K562 (cell line): ENCODE results near the gene USP2. TPM values are rescaled to one million over a fixed set of nuclear protein-coding genes. Genes with fewer than 3 reads are reported as not detected.

Experiments used
- CEBPG ChIP-seq, 3 experiments: fragments of 200-800 bp in 1 of 3; sonication (Bioruptor generic) in 1 of 3; sonication (generic) in 1 of 3; formaldehyde crosslinking in 1 of 3; IDR thresholded peaks in 2 of 3; conservative IDR thresholded peaks in 1 of 3; 2 replicates each; pipeline versions ENCODE4 v1.6.1 to v1.8.0; 2016 to 2022; ENCODE audit warnings: missing compliant biosample characterization in 2 of 3, missing genetic modification characterization in 2 of 3, mild to moderate bottlenecking in 1 of 3, missing genetic modification reagents in 1 of 3
- CTCF ChIP-seq, 3 experiments: IDR thresholded peaks in 2 of 3; conservative IDR thresholded peaks in 1 of 3; 2 replicates each; pipeline ENCODE4 v1.5.1; 2011 to 2012; ENCODE audit warnings: low read length in 3 of 3, mild to moderate bottlenecking in 3 of 3, control low read depth in 2 of 3, improper control_type of control experiment in 1 of 3, inconsistent platforms in 1 of 3, low read depth in 1 of 3, mixed read lengths in 1 of 3, moderate library complexity in 1 of 3; ENCODE audit not compliant: insufficient read depth in 2 of 3
- EHMT2 ChIP-seq: fragments of 450-650 bp; IDR thresholded peaks from 2 replicates; pipeline ENCODE4 v1.6.1; 2018; ENCODE audit warnings: antibody characterized with exemption
- FOXJ2 ChIP-seq: fragments of 200-800 bp; sonication (Bioruptor generic); IDR thresholded peaks from 2 replicates; pipeline ENCODE4 v1.6.1; 2016; ENCODE audit warnings: missing genetic modification characterization, missing compliant biosample characterization
- MXD1 ChIP-seq: fragments of 250-450 bp; sonication (Bioruptor Pico); IDR thresholded peaks from 2 replicates; pipeline ENCODE4 v1.8.0; 2021; ENCODE audit warnings: borderline replicate concordance, mild to moderate bottlenecking, moderate library complexity; ENCODE audit not compliant: poor library complexity, severe bottlenecking
- OTX1 ChIP-seq: fragments of 450-650 bp; formaldehyde crosslinking; IDR thresholded peaks from 2 replicates; pipeline ENCODE4 v1.4.0; 2022; ENCODE audit warnings: mild to moderate bottlenecking
- TCF3 ChIP-seq: sonication (generic); formaldehyde crosslinking; IDR thresholded peaks from 2 replicates; pipeline ENCODE4 v1.4.0; 2020; ENCODE audit warnings: mild to moderate bottlenecking, missing genetic modification reagents
- ZBTB11 ChIP-seq, 3 experiments: fragments of 200-800 bp in 1 of 3; fragments of 250-450 bp in 1 of 3; fragments of 450-650 bp in 1 of 3; sonication (Bioruptor Pico) in 1 of 3; sonication (Bioruptor generic) in 1 of 3; formaldehyde crosslinking in 1 of 3; IDR thresholded peaks; 2 replicates each; pipeline versions ENCODE4 v1.6.1 to v1.8.0; 2016 to 2022; ENCODE audit warnings: mild to moderate bottlenecking in 2 of 3, missing genetic modification characterization in 2 of 3, missing compliant biosample characterization in 1 of 3, moderate library complexity in 1 of 3
- ZBTB12 ChIP-seq: fragments of 250-450 bp; sonication (Bioruptor Pico); IDR thresholded peaks from 2 replicates; pipeline ENCODE4 v1.4.0; 2020
- ZBTB9 ChIP-seq: fragments of 450-650 bp; formaldehyde crosslinking; IDR thresholded peaks from 2 replicates; pipeline ENCODE4 v1.4.0; 2020; ENCODE audit warnings: mild to moderate bottlenecking, moderate library complexity
- ZNF41 ChIP-seq: fragments of 250-450 bp; sonication (Bioruptor Pico); conservative IDR thresholded peaks from 2 replicates; pipeline ENCODE4 v1.4.0; 2020; ENCODE audit warnings: mild to moderate bottlenecking
- ZNF512 ChIP-seq: IDR thresholded peaks from 2 replicates; pipeline ENCODE4 v1.6.1; 2016; ENCODE audit warnings: missing genetic modification characterization, missing compliant biosample characterization
- ZNF696 ChIP-seq: fragments of 250-450 bp; sonication (Bioruptor Pico); conservative IDR thresholded peaks from 2 replicates; pipeline ENCODE4 v1.4.0; 2020; ENCODE audit warnings: mild to moderate bottlenecking, moderate library complexity
- polyA plus RNA-seq, 8 experiments: library from polyadenylated mRNA; depleted of rRNA in 4 of 8; stranded (reverse) in 5 of 8; unstranded in 3 of 8; fragments of >200 nt; fragmentation: Nextera tagmentation in 2 of 8; fragmentation: Illumina TruSeq in 1 of 8; extraction: Ambion mirVana in 2 of 8; extraction: Trizol in 1 of 8; gene quantifications; 2 replicates each; pipeline versions ENCODE4 v1.2.1 to v1.2.3, GENCODE V29; 2011 to 2014; ENCODE audit warnings: inconsistent platforms in 1 of 8, missing spikeins in 1 of 8
- total RNA-seq, 7 experiments: library from RNA; depleted of rRNA in 6 of 7; stranded (reverse); fragments of >200 nt in 6 of 7; fragmentation: Illumina TruSeq in 2 of 7; extraction: Trizol in 2 of 7; gene quantifications; 2 replicates each; pipeline versions ENCODE4 v1.2.1 to v1.2.3, GENCODE V29; 2011 to 2021; ENCODE audit warnings: low replicate concordance in 1 of 7

USP2 gene
- total and polyA plus RNA-seq, 9 of the 15 experiments (the other 6 are each of a cell fraction or from before 2014, with no cell fraction given) = 2.8 to 16.9 (median 3.9) TPM

GRCh38 chr11:119361056-119361787 is 20.3 kb downstream of the USP2 start (continued):
- TF ChIP-seq ZBTB12 (CRISPR knock-in tag) (no peak), MXD1 (CRISPR knock-in tag) (no peak), OTX1 (no peak), EHMT2 (no peak), ZBTB9 (CRISPR knock-in tag) (no peak), TCF3 (peak; percentile 13; the same call in 1 of the 2 replicates), ZNF696 (CRISPR knock-in tag) (no peak), ZBTB11 (CRISPR knock-in tag; IDR thresholded peaks at IDR 0.05) (no peak), ZNF512 (no peak), CTCF (IDR thresholded peaks at IDR 0.05 in 2 of 3, conservative IDR thresholded peaks at IDR 0.05 in 1 of 3; ENCODE audit: insufficient read depth in 2 of 3, low read depth in 1 of 3, low read length in 3 of 3) (no peak), FOXJ2 (tag) (no peak), CEBPG (CRISPR knock-in tag; IDR thresholded peaks at IDR 0.05) (peak; percentile 72), CEBPG (tag; conservative IDR thresholded peaks at IDR 0.05 in 1 of 2, IDR thresholded peaks at IDR 0.05 in 1 of 2) (peak; percentile 22 to 76; a peak in 2 of 4 replicates), ZNF41 (no peak)
